K562 (cell line): ENCODE data around the gene DNMT1. TPM values are rescaled to one million over a fixed set of nuclear protein-coding genes. Genes with fewer than 3 reads are reported as not detected.

Source experiments
- ATAC-seq: fragments of 200-7000 bp; cut with Tn5 transposase; 3 replicates; pipeline ENCODE4 v1.9.1; 2020; ENCODE audit warnings: moderate library complexity
- BruUV-seq: library from RNA; stranded (reverse); fragments of 400-500 nt; replicated peaks from 2 replicates; lab custom pipeline; 2021; lab: Mats Ljungman, UMichigan
- CTCF ChIA-PET: fragments of 300-600 bp; formaldehyde crosslinking; extraction: SDS; loops from one replicate; lab custom pipeline; 2021; ENCODE audit warnings: low intra/inter-chr PET ratio; lab: Yijun Ruan, JAX
- POLR2A ChIA-PET: fragments of 300-600, 350-650 bp; sonication (Branson Sonifier 250); formaldehyde crosslinking; extraction: SDS; loops from one replicate; lab custom pipeline; 2021; ENCODE audit warnings: antibody characterized with exemption, inconsistent platforms; lab: Yijun Ruan, JAX
- DNase-seq, 4 experiments: peaks; one replicate each; pipeline versions ENCODE4 v3.0.0 to v3.0.0-alpha.2; 2011 to 2018; ENCODE audit warnings: low spot score in 3 of 4, mixed read lengths in 3 of 4; ENCODE audit errors: extremely low read depth in 1 of 4
- FAIRE-seq: peaks from 2 replicates; lab custom pipeline; 2011; peaks lifted over from hg19 to GRCh38; lab: Jason Lieb, UNC
- H2AFZ ChIP-seq: 2 replicates; pipeline ENCODE4 v1.6.0; 2011; ENCODE audit warnings: low read depth, low read length, control low read depth, inconsistent platforms
- H3K27ac ChIP-seq: fragments of 200-600 bp; 3 replicates; pipeline ENCODE4 v1.8.0; 2011; ENCODE audit warnings: low read depth, mild to moderate bottlenecking, control low read depth, inconsistent platforms, low read length, moderate library complexity, mixed read lengths; ENCODE audit errors: extremely low read depth
- H3K27me3 ChIP-seq, 2 experiments: fragments of 300-600 bp in 1 of 2; 2 replicates in 1 of 2; 3 replicates in 1 of 2; pipeline versions ENCODE4 v1.6.0 to v1.8.0; 2011; ENCODE audit warnings: inconsistent platforms in 2 of 2, low read length in 2 of 2, mild to moderate bottlenecking in 1 of 2, mixed read lengths in 1 of 2, moderate library complexity in 1 of 2; ENCODE audit not compliant: control insufficient read depth in 2 of 2, insufficient read depth in 2 of 2
- H3K36me3 ChIP-seq: fragments of 300-600 bp; 3 replicates; pipeline ENCODE4 v1.8.0; 2011; ENCODE audit warnings: mild to moderate bottlenecking, low read length, inconsistent platforms; ENCODE audit not compliant: control insufficient read depth, insufficient read depth
- H3K4me1 ChIP-seq, 2 experiments: fragments of 200-600 bp in 1 of 2; replicated peaks in 1 of 2; 2 replicates in 1 of 2; 3 replicates in 1 of 2; pipeline versions ENCODE4 v1.5.1 to v1.8.0; 2011; ENCODE audit warnings: inconsistent platforms in 2 of 2, low read length in 2 of 2, mild to moderate bottlenecking in 1 of 2, mixed read lengths in 1 of 2, moderate library complexity in 1 of 2; ENCODE audit not compliant: control insufficient read depth in 2 of 2, insufficient read depth in 2 of 2
- H3K4me2 ChIP-seq: 2 replicates; pipeline ENCODE4 v1.6.1; 2011; ENCODE audit warnings: low read length, control low read depth, inconsistent platforms, mixed read lengths; ENCODE audit not compliant: insufficient read depth
- H3K4me3 ChIP-seq: fragments of 200-600 bp; sonication (generic), shearing (Covaris generic); 2 replicates; pipeline ENCODE4 v1.5.1; 2016; ENCODE audit warnings: control low read depth, inconsistent platforms
- H3K79me2 ChIP-seq: fragments of 200-600 bp; 3 replicates; pipeline ENCODE4 v1.8.0; 2011; ENCODE audit warnings: low read length, inconsistent platforms; ENCODE audit not compliant: control insufficient read depth, insufficient read depth
- H3K9ac ChIP-seq, 2 experiments: 2 replicates each; pipeline versions ENCODE4 v1.6.0 to v1.6.1; 2011; ENCODE audit warnings: low read depth in 2 of 2, low read length in 2 of 2, control low read depth in 1 of 2, inconsistent platforms in 1 of 2, mild to moderate bottlenecking in 1 of 2, mixed read lengths in 1 of 2; ENCODE audit not compliant: insufficient read depth in 1 of 2
- H3K9me1 ChIP-seq: one replicate; pipeline ENCODE4 v1.6.0; 2011; ENCODE audit warnings: inconsistent platforms, mild to moderate bottlenecking, low read length, moderate library complexity; ENCODE audit not compliant: control insufficient read depth, insufficient read depth
- H3K9me3 ChIP-seq: replicated peaks from 2 replicates; pipeline ENCODE4 v1.5.1; 2011; ENCODE audit warnings: low read depth, low read length, inconsistent platforms; ENCODE audit not compliant: control insufficient read depth, insufficient read depth
- H4K20me1 ChIP-seq: replicated peaks from 2 replicates; pipeline ENCODE4 v1.6.1; 2011; ENCODE audit warnings: low read length, inconsistent platforms, mixed read lengths; ENCODE audit not compliant: control insufficient read depth, insufficient read depth
- BRCA1 ChIP-seq, 2 experiments: fragments of 450-650 bp in 1 of 2; sonication (generic) in 1 of 2; formaldehyde crosslinking in 1 of 2; IDR thresholded peaks; 2 replicates each; pipeline versions ENCODE4 v1.5.0 to v1.6.1; 2017 to 2020; ENCODE audit warnings: mild to moderate bottlenecking in 1 of 2, missing genetic modification reagents in 1 of 2
- DPF2 ChIP-seq: fragments of 450-650 bp; IDR thresholded peaks from 2 replicates; pipeline ENCODE4 v1.6.1; 2016
- FOSL1 ChIP-seq: fragments of 200-800 bp; sonication (Bioruptor generic); conservative IDR thresholded peaks from 2 replicates; pipeline ENCODE4 v1.6.1; 2016; ENCODE audit warnings: missing genetic modification characterization, missing compliant biosample characterization
- MYC ChIP-seq, 2 experiments: fragments of 250-450 bp in 1 of 2; sonication (Bioruptor Pico) in 1 of 2; IDR thresholded peaks; 2 replicates each; pipeline versions ENCODE4 v1.5.1 to v1.6.1; 2012 to 2021; ENCODE audit warnings: low read depth in 2 of 2, borderline replicate concordance in 1 of 2, improper control_type of control experiment in 1 of 2, low read length in 1 of 2, mild to moderate bottlenecking in 1 of 2, moderate library complexity in 1 of 2
- NCOA6 ChIP-seq: fragments of 450-650 bp; IDR thresholded peaks from 2 replicates; pipeline ENCODE4 v1.6.1; 2017; ENCODE audit warnings: mild to moderate bottlenecking
- POLR2AphosphoS2 ChIP-seq: IDR thresholded peaks from 2 replicates; pipeline ENCODE4 v1.6.1; 2012; ENCODE audit warnings: low read length, improper control_type of control experiment
- PTTG1 ChIP-seq: fragments of 450-650 bp; IDR thresholded peaks from 2 replicates; pipeline ENCODE4 v1.6.1; 2016; ENCODE audit warnings: low read depth, mild to moderate bottlenecking, missing genetic modification characterization, missing compliant biosample characterization
- RAD51 ChIP-seq: fragments of 450-650 bp; IDR thresholded peaks from 2 replicates; pipeline ENCODE4 v1.7.1; 2016; ENCODE audit warnings: low read depth, mild to moderate bottlenecking, borderline replicate concordance
- ZBED1 ChIP-seq: IDR thresholded peaks from 2 replicates; pipeline ENCODE4 v1.6.1; 2014
- ZNF174 ChIP-seq: fragments of 250-450 bp; sonication (Bioruptor Pico); IDR thresholded peaks from 2 replicates; pipeline ENCODE4 v1.4.0; 2020; ENCODE audit warnings: mild to moderate bottlenecking
- ZNF584 ChIP-seq: fragments of 200-800 bp; sonication (Bioruptor generic); IDR thresholded peaks from 2 replicates; pipeline ENCODE4 v1.6.1; 2016; ENCODE audit warnings: low read depth, mild to moderate bottlenecking, missing genetic modification characterization, missing compliant biosample characterization
- ZNF76 ChIP-seq: fragments of 250-450 bp; sonication (Bioruptor Pico); IDR thresholded peaks from 2 replicates; pipeline ENCODE4 v1.4.0; 2020; ENCODE audit warnings: mild to moderate bottlenecking, moderate library complexity, borderline replicate concordance
- WGBS: fragments of 100-300 bp; shearing (Covaris generic); methylation state at CpG from one replicate; pipeline ENCODE4 v1.1.6; 2016; ENCODE audit warnings: low coverage, mixed read lengths; ENCODE audit not compliant: insufficient coverage; ENCODE audit errors: missing lambda C conversion rate; 5-methylcytosine and 5-hydroxymethylcytosine counted together
- in situ Hi-C: fragments of 300-500 bp; cut with MboI; formaldehyde crosslinking; loops from 4 replicates; pipeline ENCODE4 v1.15.0; 2018; ENCODE audit warnings: inconsistent platforms, mixed read lengths
- intact Hi-C: fragments of 100-400 bp; cut with micrococcal nuclease; formaldehyde crosslinking; loops from 2 replicates; pipeline ENCODE4 v1.14.2; 2022
- polyA plus RNA-seq, 8 experiments: library from polyadenylated mRNA; depleted of rRNA in 4 of 8; stranded (reverse) in 5 of 8; unstranded in 3 of 8; fragments of >200 nt; fragmentation: Nextera tagmentation in 2 of 8; fragmentation: Illumina TruSeq in 1 of 8; extraction: Ambion mirVana in 2 of 8; extraction: Trizol in 1 of 8; gene quantifications; 2 replicates each; pipeline versions ENCODE4 v1.2.1 to v1.2.3, GENCODE V29; 2011 to 2014; ENCODE audit warnings: inconsistent platforms in 1 of 8, missing spikeins in 1 of 8
- total RNA-seq, 7 experiments: library from RNA; depleted of rRNA in 6 of 7; stranded (reverse); fragments of >200 nt in 6 of 7; fragmentation: Illumina TruSeq in 2 of 7; extraction: Trizol in 2 of 7; gene quantifications; 2 replicates each; pipeline versions ENCODE4 v1.2.1 to v1.2.3, GENCODE V29; 2011 to 2021; ENCODE audit warnings: low replicate concordance in 1 of 7
- TF ChIP-seq, protein P1 (sequence below): fragments of 250-450 bp; sonication (Bioruptor Pico); IDR thresholded peaks from 2 replicates; pipeline ENCODE4 v1.5.0; 2021; ENCODE audit warnings: mild to moderate bottlenecking, moderate library complexity
- TF ChIP-seq, protein P2 (sequence below): fragments of 250-450 bp; sonication (Bioruptor Pico); IDR thresholded peaks from 2 replicates; pipeline ENCODE4 v1.5.0; 2020; ENCODE audit warnings: mild to moderate bottlenecking, borderline replicate concordance
- TF ChIP-seq, protein P3 (sequence below): fragments of 450-650 bp; IDR thresholded peaks from 2 replicates; pipeline ENCODE4 v1.6.1; 2016
- TF ChIP-seq, protein P4 (sequence below): fragments of 450-650 bp; formaldehyde crosslinking; IDR thresholded peaks from 2 replicates; pipeline ENCODE4 v1.4.0; 2022; ENCODE audit warnings: mild to moderate bottlenecking, moderate library complexity

Gene DNMT1
- total and polyA plus RNA-seq, 9 of the 15 experiments (the other 6 are each of a cell fraction or from before 2014, with no cell fraction given) = 80.1 to 271 (median 121) TPM

DNA sequence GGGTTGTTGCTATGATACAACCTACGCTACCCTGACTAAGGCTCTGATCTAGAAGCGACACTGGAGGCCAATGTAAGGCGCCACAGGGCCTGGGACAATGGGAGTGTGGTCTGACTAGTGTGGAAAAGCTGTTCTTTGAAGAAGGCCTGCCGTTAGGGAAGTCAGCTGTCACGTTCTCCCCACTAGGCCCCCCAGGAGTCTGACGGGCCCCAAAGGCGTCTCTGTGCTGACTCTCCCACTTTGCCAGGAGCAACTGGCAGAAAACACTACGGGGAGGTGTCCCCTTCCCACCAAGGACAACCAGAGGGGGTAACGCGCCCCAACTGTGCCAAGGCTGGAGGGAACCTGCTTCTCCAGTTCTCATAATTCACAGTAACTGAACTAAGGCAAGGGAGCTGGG is 49.7 kb downstream of the DNMT1 start:
- WGBS = 96% methylated on average over 10 of the region's 10 CpGs
- no peaks in the 10 kb centered on the region for H3K4me1 ChIP-seq
- CTCF ChIA-PET = no interaction called here
- no peak for DNase-seq
- ATAC-seq = no peak
- H4K20me1 ChIP-seq = peaks cover 5% of the 10 kb centered on the region; the same call in 1 of the 2 replicates
- no peak overlapping the region for H3K4me3 ChIP-seq
- no peak overlapping the region for H2AFZ ChIP-seq
- H3K9ac ChIP-seq = no peak overlapping the region
- no peak overlapping the region for H3K27ac ChIP-seq
- no peaks in the 10 kb centered on the region for H3K9me1 ChIP-seq
- intact Hi-C loops (no loop called here), in situ Hi-C loops (no loop called here)
- FAIRE-seq = no peak
- H3K9me3 ChIP-seq = no peaks in the 10 kb centered on the region
- no peaks in the 10 kb centered on the region for H3K27me3 ChIP-seq
- POLR2A ChIA-PET = no interaction called here
- H3K4me2 ChIP-seq = no peak overlapping the region
- H3K79me2 ChIP-seq = no peaks in the 10 kb centered on the region
- TSS peak; percentile 10 for BruUV-seq
- peaks cover 93% of the 10 kb centered on the region for H3K36me3 ChIP-seq
- TF ChIP-seq MYC (IDR thresholded peaks at IDR 0.05; ENCODE audit: low read depth, low read length) = no peak
- TF ChIP-seq MYC (CRISPR knock-in tag; IDR thresholded peaks at IDR 0.05; ENCODE audit: borderline replicate concordance, low read depth) = no peak
- TF ChIP-seq ZNF174 (CRISPR knock-in tag) = no peak
- no peak for TF ChIP-seq RAD51
- TF ChIP-seq, protein P1, sequence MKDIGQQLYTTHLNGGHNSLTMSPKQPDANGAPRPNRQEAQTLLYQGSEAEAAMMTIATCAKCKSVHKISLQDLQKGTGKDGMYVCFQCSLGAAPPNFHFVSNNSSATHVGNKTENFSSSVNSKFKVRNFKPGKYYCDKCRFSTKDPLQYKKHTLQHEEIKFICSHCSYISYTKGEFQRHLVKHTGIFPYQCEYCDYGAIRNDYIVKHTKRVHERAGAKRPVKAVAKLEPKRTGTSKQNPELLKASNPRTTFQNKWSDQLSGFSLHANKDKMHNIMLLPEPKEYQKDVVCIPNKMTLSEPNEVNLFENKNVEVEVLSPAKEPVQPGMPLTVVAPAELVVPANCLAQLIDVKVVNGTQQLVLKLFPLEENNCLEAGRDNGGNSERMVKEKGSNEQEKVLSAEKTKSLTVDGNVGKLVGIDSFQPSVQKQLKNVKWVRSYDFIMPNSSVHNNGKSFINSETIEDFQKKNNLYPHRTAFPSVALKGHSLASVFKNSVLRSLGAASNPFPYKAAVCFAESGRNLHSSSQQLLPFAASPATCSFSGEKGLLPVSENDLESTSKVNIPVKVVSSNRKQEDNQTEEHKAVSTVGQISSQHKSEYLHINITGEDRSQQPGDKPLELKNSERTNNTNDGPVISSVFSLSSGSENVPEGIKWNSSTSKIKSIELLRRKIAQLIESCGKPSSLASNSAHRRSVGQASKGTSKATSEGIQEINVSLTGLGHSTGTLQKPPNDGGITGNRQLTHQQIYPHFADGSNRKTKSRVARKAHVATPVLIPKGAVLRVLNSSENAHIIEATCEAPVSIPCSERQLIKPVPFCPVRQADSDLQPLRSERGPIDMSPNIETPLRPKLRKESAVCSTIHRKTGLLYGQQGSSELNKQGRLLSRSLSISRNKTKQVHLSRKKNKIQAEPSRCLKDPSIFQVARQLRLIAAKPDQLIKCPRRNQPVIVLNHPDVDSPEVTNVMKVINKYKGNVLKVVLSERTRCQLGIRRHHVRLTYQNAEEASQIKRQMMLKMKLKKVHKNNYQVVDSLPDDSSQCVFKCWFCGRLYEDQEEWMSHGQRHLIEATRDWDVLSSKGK (CRISPR knock-in tag) = no peak
- TF ChIP-seq, protein P2, sequence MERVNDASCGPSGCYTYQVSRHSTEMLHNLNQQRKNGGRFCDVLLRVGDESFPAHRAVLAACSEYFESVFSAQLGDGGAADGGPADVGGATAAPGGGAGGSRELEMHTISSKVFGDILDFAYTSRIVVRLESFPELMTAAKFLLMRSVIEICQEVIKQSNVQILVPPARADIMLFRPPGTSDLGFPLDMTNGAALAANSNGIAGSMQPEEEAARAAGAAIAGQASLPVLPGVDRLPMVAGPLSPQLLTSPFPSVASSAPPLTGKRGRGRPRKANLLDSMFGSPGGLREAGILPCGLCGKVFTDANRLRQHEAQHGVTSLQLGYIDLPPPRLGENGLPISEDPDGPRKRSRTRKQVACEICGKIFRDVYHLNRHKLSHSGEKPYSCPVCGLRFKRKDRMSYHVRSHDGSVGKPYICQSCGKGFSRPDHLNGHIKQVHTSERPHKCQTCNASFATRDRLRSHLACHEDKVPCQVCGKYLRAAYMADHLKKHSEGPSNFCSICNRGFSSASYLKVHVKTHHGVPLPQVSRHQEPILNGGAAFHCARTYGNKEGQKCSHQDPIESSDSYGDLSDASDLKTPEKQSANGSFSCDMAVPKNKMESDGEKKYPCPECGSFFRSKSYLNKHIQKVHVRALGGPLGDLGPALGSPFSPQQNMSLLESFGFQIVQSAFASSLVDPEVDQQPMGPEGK = no peak
- no peak for TF ChIP-seq PTTG1 (tag)
- TF ChIP-seq DPF2 = no peak
- TF ChIP-seq, protein P3, sequence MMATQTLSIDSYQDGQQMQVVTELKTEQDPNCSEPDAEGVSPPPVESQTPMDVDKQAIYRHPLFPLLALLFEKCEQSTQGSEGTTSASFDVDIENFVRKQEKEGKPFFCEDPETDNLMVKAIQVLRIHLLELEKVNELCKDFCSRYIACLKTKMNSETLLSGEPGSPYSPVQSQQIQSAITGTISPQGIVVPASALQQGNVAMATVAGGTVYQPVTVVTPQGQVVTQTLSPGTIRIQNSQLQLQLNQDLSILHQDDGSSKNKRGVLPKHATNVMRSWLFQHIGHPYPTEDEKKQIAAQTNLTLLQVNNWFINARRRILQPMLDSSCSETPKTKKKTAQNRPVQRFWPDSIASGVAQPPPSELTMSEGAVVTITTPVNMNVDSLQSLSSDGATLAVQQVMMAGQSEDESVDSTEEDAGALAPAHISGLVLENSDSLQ = no peak
- TF ChIP-seq ZNF584 (CRISPR knock-in tag) = no peak
- TF ChIP-seq POLR2AphosphoS2 = no peak
- TF ChIP-seq FOSL1 = no peak
- TF ChIP-seq NCOA6 = no peak
- TF ChIP-seq, protein P4, sequence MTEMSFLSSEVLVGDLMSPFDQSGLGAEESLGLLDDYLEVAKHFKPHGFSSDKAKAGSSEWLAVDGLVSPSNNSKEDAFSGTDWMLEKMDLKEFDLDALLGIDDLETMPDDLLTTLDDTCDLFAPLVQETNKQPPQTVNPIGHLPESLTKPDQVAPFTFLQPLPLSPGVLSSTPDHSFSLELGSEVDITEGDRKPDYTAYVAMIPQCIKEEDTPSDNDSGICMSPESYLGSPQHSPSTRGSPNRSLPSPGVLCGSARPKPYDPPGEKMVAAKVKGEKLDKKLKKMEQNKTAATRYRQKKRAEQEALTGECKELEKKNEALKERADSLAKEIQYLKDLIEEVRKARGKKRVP (CRISPR knock-in tag) = no peak
- no peak for TF ChIP-seq BRCA1 (IDR thresholded peaks at IDR 0.05)
- TF ChIP-seq BRCA1 (CRISPR knock-in tag; IDR thresholded peaks at IDR 0.05) = no peak
- TF ChIP-seq ZNF76 (CRISPR knock-in tag) = no peak
- TF ChIP-seq ZBED1 = no peak
